Endothelial cell (in vitro differentiated cells): ENCODE data around the gene POT1. TPM values are rescaled to one million over a fixed set of nuclear protein-coding genes. Genes with fewer than 3 reads are reported as not detected.

Experiments used
- DNase-seq: peaks from one replicate; pipeline ENCODE4 v3.0.0; 2021; ENCODE audit warnings: low spot score
- H3K27ac Mint-ChIP-seq: one replicate; pipeline ENCODE4 v1.8.0; 2021; ENCODE audit warnings: mixed read lengths, inconsistent platforms; ENCODE audit not compliant: unreplicated experiment
- H3K27me3 Mint-ChIP-seq: one replicate; pipeline ENCODE4 v1.8.0; 2021; ENCODE audit warnings: mild to moderate bottlenecking, moderate library complexity, mixed read lengths, inconsistent platforms; ENCODE audit not compliant: unreplicated experiment
- H3K36me3 Mint-ChIP-seq: one replicate; pipeline ENCODE4 v1.8.0; 2021; ENCODE audit warnings: mild to moderate bottlenecking, low read depth, mixed read lengths, inconsistent platforms; ENCODE audit not compliant: unreplicated experiment
- H3K4me1 Mint-ChIP-seq: one replicate; pipeline ENCODE4 v1.8.0; 2021; ENCODE audit warnings: mild to moderate bottlenecking, mixed read lengths, inconsistent platforms; ENCODE audit not compliant: unreplicated experiment
- H3K4me3 Mint-ChIP-seq: one replicate; pipeline ENCODE4 v1.8.0; 2021; ENCODE audit warnings: mild to moderate bottlenecking, mixed read lengths, inconsistent platforms; ENCODE audit not compliant: unreplicated experiment
- H3K9me3 Mint-ChIP-seq: one replicate; pipeline ENCODE4 v1.8.0; 2021; ENCODE audit warnings: mixed read lengths, inconsistent platforms; ENCODE audit not compliant: unreplicated experiment
- total RNA-seq: library from RNA; stranded (reverse); fragmentation: NEBNext Ultra II Directional; extraction: Animal tissue kit (Norgen Biotek cat#: 25700); gene quantifications from one replicate; pipeline ENCODE4 v1.2.1, GENCODE V29; 2021; ENCODE audit not compliant: unreplicated experiment
- TF ChIP-seq, protein P1 (sequence below): fragments of 200-600 bp; sonication (generic); IDR thresholded peaks from one replicate; pipeline ENCODE4 v1.5.0; 2021; ENCODE audit warnings: antibody characterized with exemption; ENCODE audit not compliant: unreplicated experiment

POT1 gene
- total RNA-seq, 1 donor from 2014 or later: 25.7 TPM

DNA sequence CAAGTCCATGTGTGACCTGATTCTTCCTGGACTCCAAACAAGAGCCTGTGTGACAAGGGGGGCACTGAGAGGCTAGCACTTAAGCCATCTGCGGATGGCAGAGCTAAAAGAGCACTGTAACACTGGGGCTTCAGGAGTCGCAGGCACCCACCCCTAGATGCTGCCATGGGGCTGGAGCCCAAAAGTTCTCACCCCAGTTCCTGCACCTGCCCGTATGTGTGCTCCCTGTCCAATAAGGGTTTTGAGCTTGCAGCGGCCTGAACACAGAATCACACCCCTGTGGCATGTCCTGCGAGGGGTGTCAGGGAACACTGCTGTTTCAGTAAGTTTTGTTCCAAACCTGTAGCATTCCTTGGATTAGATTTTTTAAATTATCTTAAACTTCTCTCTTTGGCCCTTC, 110.8 kb downstream of the POT1 start:
- H3K9me3 Mint-ChIP-seq: no peaks in the 10 kb centered on the region
- H3K4me1 Mint-ChIP-seq: peaks cover 13% of the 10 kb centered on the region
- H3K27ac Mint-ChIP-seq: no peak overlapping the region
- H3K27me3 Mint-ChIP-seq: no peaks in the 10 kb centered on the region
- no peaks in the 10 kb centered on the region for H3K36me3 Mint-ChIP-seq
- H3K4me3 Mint-ChIP-seq: no peak overlapping the region
- TF ChIP-seq, protein P1, sequence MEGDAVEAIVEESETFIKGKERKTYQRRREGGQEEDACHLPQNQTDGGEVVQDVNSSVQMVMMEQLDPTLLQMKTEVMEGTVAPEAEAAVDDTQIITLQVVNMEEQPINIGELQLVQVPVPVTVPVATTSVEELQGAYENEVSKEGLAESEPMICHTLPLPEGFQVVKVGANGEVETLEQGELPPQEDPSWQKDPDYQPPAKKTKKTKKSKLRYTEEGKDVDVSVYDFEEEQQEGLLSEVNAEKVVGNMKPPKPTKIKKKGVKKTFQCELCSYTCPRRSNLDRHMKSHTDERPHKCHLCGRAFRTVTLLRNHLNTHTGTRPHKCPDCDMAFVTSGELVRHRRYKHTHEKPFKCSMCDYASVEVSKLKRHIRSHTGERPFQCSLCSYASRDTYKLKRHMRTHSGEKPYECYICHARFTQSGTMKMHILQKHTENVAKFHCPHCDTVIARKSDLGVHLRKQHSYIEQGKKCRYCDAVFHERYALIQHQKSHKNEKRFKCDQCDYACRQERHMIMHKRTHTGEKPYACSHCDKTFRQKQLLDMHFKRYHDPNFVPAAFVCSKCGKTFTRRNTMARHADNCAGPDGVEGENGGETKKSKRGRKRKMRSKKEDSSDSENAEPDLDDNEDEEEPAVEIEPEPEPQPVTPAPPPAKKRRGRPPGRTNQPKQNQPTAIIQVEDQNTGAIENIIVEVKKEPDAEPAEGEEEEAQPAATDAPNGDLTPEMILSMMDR: no peak
- DNase-seq: no peak

GRCh38 chr7:124813994-124814798, 115.4 kb downstream of the POT1 start:
- H3K9me3 Mint-ChIP-seq: no peaks in the 10 kb centered on the region
- no peak overlapping the region for H3K4me3 Mint-ChIP-seq
- TF ChIP-seq, protein P1: no peak
- peaks cover 21% of the 10 kb centered on the region for H3K4me1 Mint-ChIP-seq
- no peak for DNase-seq
- no peaks in the 10 kb centered on the region for H3K36me3 Mint-ChIP-seq
- H3K27ac Mint-ChIP-seq: no peak overlapping the region
- no peaks in the 10 kb centered on the region for H3K27me3 Mint-ChIP-seq

- Mint-ChIP-seq H3K4me3 (no peak overlapping the region), H3K36me3 (no peaks in the 10 kb centered on the region), H3K27me3 (no peaks in the 10 kb centered on the region), H3K9me3 (no peaks in the 10 kb centered on the region), H3K4me1 (peaks cover 21% of the 10 kb centered on the region), H3K27ac (no peak overlapping the region)
- DNase-seq: no peak
- TF ChIP-seq, protein P1: no peak
Observed at GRCh38 chr7:124812764-124813163, 116.9 kb downstream of the POT1 start.

- DNase-seq: no peak
- H3K4me3 Mint-ChIP-seq: no peak overlapping the region
- H3K36me3 Mint-ChIP-seq: no peaks in the 10 kb centered on the region
- no peaks in the 10 kb centered on the region for H3K27me3 Mint-ChIP-seq
- H3K9me3 Mint-ChIP-seq: no peaks in the 10 kb centered on the region
- TF ChIP-seq, protein P1: no peak
- peaks cover 21% of the 10 kb centered on the region for H3K4me1 Mint-ChIP-seq
- no peak overlapping the region for H3K27ac Mint-ChIP-seq
Observed at GRCh38 chr7:124811341-124811740, 118.3 kb downstream of the POT1 start.

- TF ChIP-seq, protein P1: no peak
- H3K4me1 Mint-ChIP-seq: peaks cover 20% of the 10 kb centered on the region
- H3K36me3 Mint-ChIP-seq: no peaks in the 10 kb centered on the region
- no peak for DNase-seq
- no peaks in the 10 kb centered on the region for H3K9me3 Mint-ChIP-seq
- H3K27ac Mint-ChIP-seq: no peak overlapping the region
- no peaks in the 10 kb centered on the region for H3K27me3 Mint-ChIP-seq
- H3K4me3 Mint-ChIP-seq: no peak overlapping the region
Observed at GRCh38 chr7:124810605-124811004, 119.0 kb downstream of the POT1 start.
